HG02623 (cell line): Measurements from ENCODE around the gene RAB30.
"Not testable (repeated sequence)": the region's sequence is repeated elsewhere in the genome, so short reads cannot be mapped to it uniquely, and the experiment has no call there.

Source experiments
- ATAC-seq: cut with Tn5 transposase; IDR thresholded peaks from one replicate; pipeline ENCODE4 v1.9.1; 2021; ENCODE audit warnings: moderate library complexity; ENCODE audit not compliant: unreplicated experiment

RAB30 gene

DNA sequence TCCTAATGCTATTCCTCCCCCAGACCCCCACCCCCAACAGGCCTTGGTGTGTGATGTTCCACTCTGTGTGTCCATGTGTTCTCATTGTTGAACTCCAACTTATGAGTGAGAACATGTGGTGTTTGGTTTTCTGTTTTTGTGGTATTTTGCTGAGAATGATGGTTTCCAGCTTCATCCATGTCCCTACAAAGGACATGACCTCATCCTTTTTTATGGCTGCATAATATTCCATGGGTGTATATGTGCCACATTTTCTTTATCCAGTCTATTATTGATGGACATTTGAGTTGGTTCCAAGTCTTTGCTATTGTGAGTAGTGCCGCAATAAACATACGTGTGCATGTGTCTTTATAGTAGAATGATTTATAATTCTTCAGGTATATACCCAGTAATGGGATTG, 121.2 kb downstream of the RAB30 start:
- ATAC-seq = not testable (repeated sequence)

DNA sequence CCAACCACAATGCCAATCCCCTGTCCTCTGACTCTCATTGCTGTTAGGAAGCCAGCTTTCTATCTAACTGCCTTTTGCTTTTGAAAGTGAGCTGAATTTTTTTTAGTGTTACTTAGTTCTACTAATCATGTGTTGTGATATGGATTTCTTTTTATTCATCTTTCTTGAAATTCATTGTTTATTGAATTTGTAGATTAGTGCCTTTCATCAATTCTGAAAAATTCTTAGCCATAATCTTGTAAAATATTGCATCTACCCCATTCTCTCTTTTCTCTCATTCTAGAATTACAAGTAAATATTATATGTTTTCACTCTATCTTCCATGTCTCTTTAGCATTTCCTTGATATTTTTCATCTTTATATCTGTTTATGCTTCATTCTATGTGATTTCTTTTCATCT, 122.3 kb downstream of the RAB30 start:
- no peak for ATAC-seq

GRCh38 chr11:82945682-82946081, 126.0 kb downstream of the RAB30 start:
- ATAC-seq = no peak

DNA sequence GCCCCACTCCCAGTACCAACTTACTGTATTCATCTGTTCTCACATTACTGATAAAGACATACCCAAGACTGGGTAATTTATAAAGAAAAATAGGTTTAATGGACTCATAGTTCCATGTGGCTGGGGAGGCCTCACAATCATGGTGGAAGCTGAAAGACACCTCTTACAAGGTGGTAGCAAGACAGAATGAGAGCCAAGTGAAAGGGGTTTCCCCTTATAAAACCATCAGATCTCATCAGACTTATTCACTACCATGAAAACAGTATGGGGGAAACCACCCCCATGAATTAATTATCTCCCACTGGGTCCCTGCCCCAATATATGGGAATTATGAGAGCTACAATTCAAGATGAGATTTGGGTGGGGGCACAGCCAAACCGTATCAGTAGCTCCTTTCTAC, 126.7 kb downstream of the RAB30 start:
- not testable (repeated sequence) for ATAC-seq

DNA sequence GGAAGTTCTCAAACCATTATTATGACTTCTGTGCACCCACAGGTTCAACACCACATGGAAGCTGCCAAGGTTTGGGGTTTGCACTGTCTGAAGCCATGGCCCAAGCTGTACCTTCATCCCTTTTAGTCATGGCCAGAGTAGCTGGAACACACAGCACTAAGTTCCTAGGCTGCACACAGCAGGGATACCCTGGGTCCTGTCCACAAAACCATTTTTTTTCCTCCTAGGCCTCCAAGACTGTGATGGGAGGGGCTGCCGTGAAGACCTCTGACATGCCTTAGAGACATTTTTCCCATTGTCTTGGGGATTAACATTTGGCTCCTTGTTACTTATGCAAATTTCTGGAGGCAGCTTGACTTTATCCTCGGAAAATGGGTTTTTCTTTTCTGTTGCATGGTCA, 127.5 kb downstream of the RAB30 start:
- ATAC-seq = no peak

GRCh38 chr11:82943430-82943829, 128.3 kb downstream of the RAB30 start:
- not testable (repeated sequence) for ATAC-seq

- ATAC-seq = no peak
Measured at GRCh38 chr11:82942376-82942775, 129.3 kb downstream of the RAB30 start.

DNA sequence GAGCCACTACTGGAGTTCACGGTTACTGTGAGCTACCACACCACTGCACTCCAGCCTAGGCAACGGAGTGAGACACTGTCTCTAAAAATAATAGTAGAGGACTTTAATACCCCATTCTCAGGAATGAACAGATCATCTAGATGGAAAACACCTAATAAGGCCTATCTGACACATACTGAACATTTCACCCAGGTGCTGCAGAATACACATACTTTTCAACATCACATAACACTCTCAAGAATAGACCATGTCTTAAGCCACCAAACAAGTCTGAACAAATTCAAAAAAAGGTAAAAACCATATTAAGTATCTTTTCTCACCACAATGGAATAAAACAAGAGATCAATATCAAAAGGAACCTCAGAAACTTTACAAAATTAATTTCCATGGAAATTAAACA, 132.2 kb downstream of the RAB30 start:
- no peak for ATAC-seq

DNA sequence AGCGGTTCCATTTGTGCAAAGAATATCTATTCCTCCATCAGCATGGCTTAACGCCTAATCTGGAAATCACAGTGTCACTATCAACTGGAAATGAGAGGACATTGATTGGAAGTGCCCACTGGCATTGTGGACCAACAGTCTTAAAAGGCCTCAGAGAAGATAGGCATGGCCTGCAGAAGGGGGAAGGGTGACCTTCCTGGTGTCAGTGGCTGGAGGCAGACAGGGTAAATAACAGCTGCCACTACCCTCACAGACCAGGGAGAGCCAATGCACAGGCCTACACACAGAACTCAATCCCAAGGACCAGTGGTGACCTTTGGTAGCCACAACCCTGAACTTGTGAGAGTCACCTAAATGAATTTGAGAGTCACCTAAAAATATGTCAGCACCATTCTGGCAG, 134.1 kb downstream of the RAB30 start:
- no peak for ATAC-seq

DNA sequence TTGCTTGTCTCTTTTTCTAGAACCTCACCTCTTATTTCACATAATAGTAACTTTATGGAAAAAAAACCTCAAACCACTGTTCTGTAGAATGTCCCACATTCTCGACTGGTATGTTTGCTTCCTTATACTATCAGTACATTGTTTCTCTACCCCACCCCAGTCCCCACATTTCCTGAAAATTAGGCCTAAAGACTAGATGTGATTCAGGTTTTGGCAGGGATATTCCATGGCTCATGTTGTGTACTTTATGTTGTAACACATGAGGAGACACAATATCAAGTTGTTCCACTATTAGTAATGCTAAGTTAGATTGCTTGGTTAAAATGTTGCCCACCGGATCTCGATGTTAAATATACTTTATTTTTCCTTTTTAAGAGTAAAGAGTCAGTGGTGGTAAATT, 135.4 kb downstream of the RAB30 start:
- ATAC-seq = no peak

DNA sequence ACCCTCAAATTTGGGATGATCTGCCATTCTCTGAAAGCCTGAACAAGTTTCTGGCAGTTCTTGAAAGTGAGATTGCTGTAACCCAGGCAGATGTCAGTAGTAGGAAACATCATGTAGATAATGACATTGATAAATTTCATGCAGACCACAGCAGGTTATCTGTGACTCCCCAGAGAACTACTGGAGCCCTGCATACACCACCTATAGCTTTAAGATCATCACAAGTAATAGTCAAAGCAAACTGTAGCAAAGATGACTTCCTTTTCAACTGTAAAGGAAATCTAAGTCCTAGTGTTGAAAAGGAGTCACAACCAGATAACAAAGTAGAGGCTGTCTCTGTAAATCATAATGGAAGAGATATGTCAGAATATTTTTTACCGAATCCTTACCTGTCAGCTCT, 139.1 kb downstream of the RAB30 start:
- ATAC-seq = no peak

DNA sequence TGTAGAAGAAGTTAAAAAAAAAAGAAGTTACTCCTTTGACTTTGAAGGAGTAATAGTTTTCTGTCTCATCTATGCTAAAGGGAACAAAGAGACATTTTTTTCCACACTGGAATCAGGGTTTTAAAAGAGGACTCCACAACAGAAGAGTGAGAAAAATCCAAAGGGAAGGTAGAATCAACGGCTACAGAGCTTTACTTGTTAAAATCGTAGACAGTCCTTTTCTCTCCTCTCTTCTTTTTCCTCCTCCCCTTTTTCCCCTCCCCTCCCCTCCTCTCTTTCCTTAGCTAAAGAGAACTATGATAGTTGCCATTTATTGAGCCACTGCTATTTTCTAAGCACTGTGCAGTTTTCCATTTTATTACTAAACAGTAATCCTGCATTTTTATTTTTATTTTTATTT, 141.0 kb downstream of the RAB30 start:
- no peak for ATAC-seq

- peak; percentile 41 for ATAC-seq
Measured at GRCh38 chr11:82930229-82930628, 141.5 kb downstream of the RAB30 start.

- no peak for ATAC-seq
Measured at GRCh38 chr11:82929121-82929520, 142.6 kb downstream of the RAB30 start.

- ATAC-seq = peak; percentile 61
Measured at GRCh38 chr11:82927264-82927880, 144.3 kb downstream of the RAB30 start.

- ATAC-seq = no peak
Measured at GRCh38 chr11:82924522-82925224, 147.0 kb downstream of the RAB30 start.
